ENCODE measurements around the gene ETV3L. TPM values are rescaled to one million over a fixed set of nuclear protein-coding genes. Genes with fewer than 3 reads are reported as not detected.
"Not testable (repeated sequence)": the region's sequence is repeated elsewhere in the genome, so short reads cannot be mapped to it uniquely, and the experiment has no call there.

ETV3L gene
- total RNA-seq, 2 experiments from 2014 or later = not detected

DNA sequence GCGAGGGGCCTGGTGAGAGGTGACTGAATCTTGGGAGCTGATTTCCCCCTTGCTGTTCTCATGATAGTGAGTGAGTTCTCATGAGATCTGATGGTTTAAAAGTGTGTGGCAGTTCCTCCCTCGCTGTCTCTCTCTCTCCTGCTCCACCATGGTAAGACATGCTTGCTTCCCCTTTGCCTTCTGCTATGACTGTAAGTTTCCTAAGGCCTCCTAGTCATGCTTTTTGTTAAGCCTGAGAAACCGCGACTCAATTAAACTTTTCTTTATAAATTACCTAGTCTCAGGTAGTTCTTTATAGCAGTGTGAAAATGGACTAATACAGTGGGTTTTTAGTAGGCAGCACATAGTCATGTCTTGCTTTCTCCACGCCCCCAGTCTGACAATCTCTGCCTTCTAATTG lies 43.9 kb downstream of the ETV3L start:
- H3K27me3 Mint-ChIP-seq = peaks cover 31% of the 10 kb centered on the region
- intact Hi-C loops (cut with micrococcal nuclease); H3K9me3 Mint-ChIP-seq; H3K27ac Mint-ChIP-seq; POLR2A ChIA-PET; H3K36me3 Mint-ChIP-seq; DNase-seq; H3K4me1 Mint-ChIP-seq (ENCODE audit: low read depth); CTCF ChIA-PET; H3K4me3 Mint-ChIP-seq: not testable (repeated sequence)

DNA sequence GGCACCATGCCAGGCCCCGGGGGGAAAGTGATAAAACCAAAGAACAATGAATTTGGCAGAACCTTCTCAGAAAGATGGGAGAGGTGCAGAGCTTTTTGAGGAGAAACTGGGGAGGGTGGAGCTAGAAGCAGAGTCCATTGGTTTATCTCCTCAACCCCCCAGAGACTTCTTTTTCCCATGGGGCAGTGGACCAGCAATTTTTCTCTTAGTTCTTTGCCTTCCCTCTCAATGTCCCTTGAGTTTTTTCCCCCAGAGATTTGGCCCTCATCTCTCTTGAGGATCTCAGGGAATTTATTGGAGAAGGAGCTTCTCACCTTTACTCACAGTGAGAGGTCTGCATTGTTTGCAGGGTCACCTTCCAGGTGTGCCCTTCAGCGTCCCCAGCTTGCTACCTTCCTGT lies 48.8 kb downstream of the ETV3L start:
- H3K4me1 Mint-ChIP-seq (ENCODE audit: low read depth) = peaks cover 4% of the 10 kb centered on the region
- H3K27ac Mint-ChIP-seq = no peak overlapping the region
- CTCF ChIA-PET = no interaction called here
- no peaks in the 10 kb centered on the region for H3K36me3 Mint-ChIP-seq
- POLR2A ChIA-PET = no interaction called here
- intact Hi-C loops (cut with micrococcal nuclease) = no loop called here
- DNase-seq = no peak
- peaks cover 6% of the 10 kb centered on the region for H3K9me3 Mint-ChIP-seq
- peaks cover 47% of the 10 kb centered on the region for H3K27me3 Mint-ChIP-seq
- H3K4me3 Mint-ChIP-seq = no peak overlapping the region

DNA sequence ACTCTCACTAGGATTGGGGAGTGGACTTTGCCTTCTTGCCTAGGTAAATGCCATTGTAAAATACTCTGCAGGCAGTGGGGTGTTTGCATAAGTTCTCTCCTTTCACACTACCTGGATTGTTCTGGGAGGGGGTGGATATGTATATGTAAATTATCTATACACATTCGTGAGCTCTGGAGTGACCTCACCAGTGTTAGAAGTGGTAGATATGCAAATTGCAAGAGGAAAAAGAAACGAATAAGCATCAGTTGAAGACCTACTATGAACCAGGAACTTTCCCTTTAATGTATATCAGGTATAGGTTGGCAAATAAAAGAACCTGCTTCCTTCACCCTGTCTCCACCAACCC lies 52.6 kb downstream of the ETV3L start:
- no peak for DNase-seq
- no peak overlapping the region for H3K27ac Mint-ChIP-seq
- no peaks in the 10 kb centered on the region for H3K36me3 Mint-ChIP-seq
- peaks cover 8% of the 10 kb centered on the region for H3K4me1 Mint-ChIP-seq (ENCODE audit: low read depth)
- intact Hi-C loops (cut with micrococcal nuclease) = no loop called here
- peaks cover 2% of the 10 kb centered on the region for H3K9me3 Mint-ChIP-seq
- CTCF ChIA-PET = no interaction called here
- H3K4me3 Mint-ChIP-seq = no peak overlapping the region
- POLR2A ChIA-PET = no interaction called here
- H3K27me3 Mint-ChIP-seq = peaks cover 63% of the 10 kb centered on the region

DNA sequence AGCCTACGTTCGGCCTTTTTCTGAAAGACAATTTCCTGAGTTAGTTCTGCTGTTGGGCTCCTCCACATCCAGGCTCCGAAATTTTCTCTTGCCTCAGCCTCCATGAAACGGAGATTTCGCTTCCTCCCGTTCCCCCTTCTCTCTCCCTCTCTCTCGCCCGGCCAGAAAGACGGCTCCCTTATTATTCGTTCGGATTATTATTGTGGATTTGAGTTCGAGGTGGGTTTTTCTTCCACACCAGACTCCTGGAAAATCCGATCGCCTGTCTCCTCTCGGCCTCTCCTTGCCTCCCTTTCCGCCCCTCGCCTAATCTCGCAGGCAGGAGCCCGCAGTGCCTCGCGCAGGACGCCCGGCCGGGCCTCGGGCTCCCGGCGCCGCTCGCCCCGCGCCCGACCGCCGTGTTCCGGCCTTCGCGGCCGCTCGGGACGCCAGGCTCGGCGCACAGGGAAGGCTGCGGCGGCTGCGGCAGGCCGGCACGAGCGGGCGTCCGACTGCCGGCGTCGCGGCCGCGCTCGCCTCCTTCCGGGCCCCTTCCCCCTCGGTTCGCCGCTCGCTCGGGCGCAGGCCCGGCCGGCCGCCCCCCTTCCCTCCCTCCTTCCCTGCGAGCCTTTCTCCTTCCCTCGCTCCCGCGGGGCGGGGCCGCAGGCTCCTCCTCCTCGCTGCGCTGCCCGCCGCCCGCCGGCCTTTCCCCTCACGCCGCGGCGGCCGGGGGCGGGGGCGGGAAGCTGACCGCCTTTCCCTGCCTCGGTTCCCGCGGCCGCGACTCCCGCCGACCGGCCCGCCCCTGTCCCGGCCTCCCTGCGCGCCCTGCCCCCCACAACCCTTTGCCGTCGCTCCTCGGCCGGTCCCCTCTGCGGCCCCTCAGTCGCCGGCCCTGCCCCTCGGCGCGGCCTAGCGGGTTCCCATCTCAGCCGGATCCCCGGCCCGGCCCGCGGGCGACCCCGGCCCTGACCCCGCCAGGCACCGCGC lies 54.1 kb downstream of the ETV3L start, which contains the start of gene ARHGEF11:
Gene ARHGEF11 (minus strand): TSS at position 493 of the 969 bp plus-strand sequence. CDS start 1,412 bp downstream, outside the sequence.
- ChIA-PET CTCF (interaction anchor here (0.7 to 1.0 kb wide), 3 partner anchors 40 to 218 kb away, joined by 3 to 5 read pairs (median 4); no protein-coding TSS in a partner anchor), POLR2A (no interaction called here)
- H3K9me3 Mint-ChIP-seq = no peaks in the 10 kb centered on the region
- H3K4me3 Mint-ChIP-seq = peak within 1 kb of the TSS; percentile 79
- peak; percentile 38 for DNase-seq
- intact Hi-C loops (cut with micrococcal nuclease) = no loop called here
- H3K4me1 Mint-ChIP-seq (ENCODE audit: low read depth) = peaks cover 8% of the 10 kb centered on the region
- H3K27me3 Mint-ChIP-seq = peaks cover 60% of the 10 kb centered on the region
- no peaks in the 10 kb centered on the region for H3K36me3 Mint-ChIP-seq
- H3K27ac Mint-ChIP-seq = no peak within 1 kb of the TSS

DNA sequence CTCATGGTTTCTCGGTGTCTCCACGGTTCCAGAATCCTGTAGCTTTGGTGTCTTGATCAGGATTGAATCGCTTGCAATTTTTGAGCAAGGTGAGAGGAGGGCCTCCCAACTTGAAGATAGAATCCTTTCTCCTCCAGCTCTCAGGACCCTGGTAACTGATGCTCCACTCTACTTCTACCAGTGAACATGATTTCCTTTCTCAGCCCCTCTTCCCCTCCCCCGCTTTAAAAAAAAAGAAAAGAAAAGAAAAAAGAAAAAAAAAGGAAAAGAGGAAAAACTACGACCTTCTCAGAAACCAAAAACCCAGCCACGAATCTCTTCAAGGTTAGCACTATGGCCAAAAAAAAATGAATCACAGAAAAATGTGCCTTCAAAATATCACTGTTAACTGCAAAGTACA lies 55.3 kb downstream of the ETV3L start:
- DNase-seq = no peak
- intact Hi-C loops (cut with micrococcal nuclease) = no loop called here
- H3K27ac Mint-ChIP-seq = no peak overlapping the region
- H3K4me1 Mint-ChIP-seq (ENCODE audit: low read depth) = peaks cover 8% of the 10 kb centered on the region
- H3K4me3 Mint-ChIP-seq = no peak overlapping the region
- peaks cover 55% of the 10 kb centered on the region for H3K27me3 Mint-ChIP-seq
- no peaks in the 10 kb centered on the region for H3K36me3 Mint-ChIP-seq
- ChIA-PET CTCF (interaction anchor here (0.7 to 1.2 kb wide), 3 partner anchors 39 to 46 kb away, joined by 3 to 4 read pairs (median 3); no protein-coding TSS in a partner anchor), POLR2A (no interaction called here)
- no peaks in the 10 kb centered on the region for H3K9me3 Mint-ChIP-seq

DNA sequence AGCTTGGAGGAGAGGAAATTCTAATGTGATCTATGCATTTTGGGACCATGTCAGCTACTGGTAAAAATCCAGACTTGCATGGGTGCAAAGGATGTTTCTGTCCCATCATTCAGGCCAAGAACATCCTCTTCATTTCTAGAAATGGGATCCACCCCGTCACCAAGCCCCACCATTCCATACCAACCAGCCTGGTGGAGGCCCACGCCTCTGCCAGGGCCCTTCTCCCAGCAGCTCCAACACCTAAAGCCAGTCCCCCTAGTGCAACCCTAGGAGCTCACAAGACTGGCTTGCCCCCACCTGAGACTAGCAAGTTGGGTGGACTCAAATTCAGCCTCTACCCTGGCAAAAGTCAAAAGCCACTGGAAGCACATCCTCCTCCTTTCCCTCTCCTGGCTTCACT lies 55.9 kb downstream of the ETV3L start:
- peaks cover 8% of the 10 kb centered on the region for H3K4me1 Mint-ChIP-seq (ENCODE audit: low read depth)
- no peaks in the 10 kb centered on the region for H3K9me3 Mint-ChIP-seq
- H3K27ac Mint-ChIP-seq = no peak overlapping the region
- DNase-seq = no peak
- intact Hi-C loops (cut with micrococcal nuclease) = no loop called here
- H3K4me3 Mint-ChIP-seq = no peak overlapping the region
- H3K36me3 Mint-ChIP-seq = no peaks in the 10 kb centered on the region
- ChIA-PET CTCF (interaction anchor here (1.2 kb wide), 1 partner anchor 44 kb away, joined by 3 read pairs; no protein-coding TSS in a partner anchor), POLR2A (interaction anchor here (0.6 kb wide), 1 partner anchor 30 kb away, joined by 4 read pairs; no protein-coding TSS in a partner anchor)
- peaks cover 52% of the 10 kb centered on the region for H3K27me3 Mint-ChIP-seq

DNA sequence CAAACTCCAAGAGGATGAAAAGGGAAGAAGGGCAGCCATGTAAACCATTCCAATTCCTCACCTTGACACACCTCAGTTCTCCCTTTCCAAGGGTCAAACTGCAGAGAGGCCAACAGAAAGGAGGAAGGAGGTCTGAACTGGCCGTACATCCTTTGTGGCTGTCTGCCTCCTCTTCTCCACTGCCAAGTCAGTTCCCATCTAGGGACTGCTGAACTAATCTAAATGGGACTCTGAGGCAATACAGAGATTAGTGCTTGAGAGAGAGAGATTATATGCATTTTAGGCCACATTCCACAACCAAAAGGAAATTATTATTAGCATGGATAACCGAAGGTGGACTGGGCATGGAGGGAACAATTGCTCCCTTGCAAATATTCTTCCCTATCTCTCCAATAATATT lies 56.8 kb downstream of the ETV3L start:
- peaks cover 8% of the 10 kb centered on the region for H3K4me1 Mint-ChIP-seq (ENCODE audit: low read depth)
- no peaks in the 10 kb centered on the region for H3K36me3 Mint-ChIP-seq
- H3K4me3 Mint-ChIP-seq = no peak overlapping the region
- no peak for DNase-seq
- no peaks in the 10 kb centered on the region for H3K9me3 Mint-ChIP-seq
- intact Hi-C loops (cut with micrococcal nuclease) = no loop called here
- H3K27ac Mint-ChIP-seq = no peak overlapping the region
- CTCF ChIA-PET = no interaction called here
- POLR2A ChIA-PET = no interaction called here
- peaks cover 47% of the 10 kb centered on the region for H3K27me3 Mint-ChIP-seq

Other genes with a start within 250 kb of the ETV3L start
- under 1 TPM; 0.05 to 0.14 TPM for gene INSRR, start 240.7 kb downstream of the ETV3L start, total RNA-seq
- 1 to 10 TPM; 6.4 to 6.7 TPM for gene NTRK1, start 238.9 kb downstream of the ETV3L start, total RNA-seq
- not detected for gene PEAR1, start 206.1 kb downstream of the ETV3L start, total RNA-seq
- gene LRRC71, start 179.2 kb downstream of the ETV3L start, total RNA-seq = not detected
- 1 to 10 TPM; 1.3 to 1.8 TPM for gene ARHGEF11, start 54.1 kb downstream of the ETV3L start, total RNA-seq
- gene ETV3, start 38.6 kb upstream of the ETV3L start, total RNA-seq = 10 to 100 TPM; 30.9 to 32.4 TPM

Measured in activated CD4-positive, alpha-beta memory T cell treated with anti-CD3 and anti-CD28 coated beads for 36 hours (primary cell).